ENCODE data around the gene ST7.

ST7 gene

GRCh38 chr7:117012696-117013095 is 59.4 kb downstream of the ST7 start:
- no peaks in the 10 kb centered on the region for H3K9me3 Mint-ChIP-seq
- H3K4me3 Mint-ChIP-seq: no peak overlapping the region
- peaks cover 39% of the 10 kb centered on the region for H3K4me1 Mint-ChIP-seq
- no peaks in the 10 kb centered on the region for H3K27me3 Mint-ChIP-seq (ENCODE audit: low read depth)
- no peak overlapping the region for H3K27ac Mint-ChIP-seq
- no peaks in the 10 kb centered on the region for H3K36me3 Mint-ChIP-seq (ENCODE audit: low read depth)
- peak in 2 of 3 experiments; percentile 27 to 29 for TF ChIP-seq CTCF (IDR thresholded peaks at IDR 0.05; ENCODE audit: unreplicated experiment in 3 of 3)

- Mint-ChIP-seq H3K27ac (peak overlapping the region in 2 of 3 experiments; percentile 59 to 84), H3K4me3 (peak overlapping the region in 2 of 3 experiments; percentile 35 to 66), H3K36me3 (ENCODE audit: low read depth) (no peaks in the 10 kb centered on the region), H3K27me3 (ENCODE audit: low read depth) (no peaks in the 10 kb centered on the region), H3K9me3 (no peaks in the 10 kb centered on the region), H3K4me1 (peaks cover 52% of the 10 kb centered on the region)
- no peak for TF ChIP-seq CTCF (IDR thresholded peaks at IDR 0.05; ENCODE audit: unreplicated experiment in 3 of 3)
Measured at GRCh38 chr7:117014099-117014656, 60.9 kb downstream of the ST7 start.

- Mint-ChIP-seq H3K4me1 (peaks cover 52% of the 10 kb centered on the region), H3K4me3 (peak overlapping the region in 2 of 3 experiments; percentile 35 to 79), H3K9me3 (no peaks in the 10 kb centered on the region), H3K27ac (peak overlapping the region in 2 of 3 experiments; percentile 59 to 84), H3K27me3 (ENCODE audit: low read depth) (no peaks in the 10 kb centered on the region), H3K36me3 (ENCODE audit: low read depth) (no peaks in the 10 kb centered on the region)
- no peak for TF ChIP-seq CTCF (IDR thresholded peaks at IDR 0.05; ENCODE audit: unreplicated experiment in 3 of 3)
Measured at GRCh38 chr7:117014673-117015133, 61.4 kb downstream of the ST7 start.

GRCh38 chr7:117015258-117016184 is 62.2 kb downstream of the ST7 start:
- no peak for TF ChIP-seq CTCF (IDR thresholded peaks at IDR 0.05; ENCODE audit: unreplicated experiment in 3 of 3)
- no peaks in the 10 kb centered on the region for H3K27me3 Mint-ChIP-seq (ENCODE audit: low read depth)

GRCh38 chr7:117017017-117017451 is 63.7 kb downstream of the ST7 start:
- peaks cover 40% of the 10 kb centered on the region for H3K4me1 Mint-ChIP-seq
- no peaks in the 10 kb centered on the region for H3K27me3 Mint-ChIP-seq (ENCODE audit: low read depth)
- H3K36me3 Mint-ChIP-seq (ENCODE audit: low read depth): no peaks in the 10 kb centered on the region
- peak overlapping the region; percentile 33 to 68 (median 42) for H3K27ac Mint-ChIP-seq
- H3K9me3 Mint-ChIP-seq: no peaks in the 10 kb centered on the region
- peak overlapping the region in 2 of 3 experiments; percentile 40 to 62 for H3K4me3 Mint-ChIP-seq
- TF ChIP-seq CTCF (IDR thresholded peaks at IDR 0.05; ENCODE audit: unreplicated experiment in 3 of 3): no peak

More at GRCh38 chr7:117015258-117016184, 62.2 kb downstream of the ST7 start:
- Mint-ChIP-seq H3K4me3 (peak overlapping the region in 2 of 3 experiments; percentile 47 to 79), H3K9me3 (no peaks in the 10 kb centered on the region), H3K27ac (peak overlapping the region in 1 of 3 experiments; percentile 33), H3K4me1 (peaks cover 49% of the 10 kb centered on the region), H3K36me3 (ENCODE audit: low read depth) (no peaks in the 10 kb centered on the region)

Measured in nephron (organoid).